ENCODE measurements around the gene ACKR2.

DNA sequence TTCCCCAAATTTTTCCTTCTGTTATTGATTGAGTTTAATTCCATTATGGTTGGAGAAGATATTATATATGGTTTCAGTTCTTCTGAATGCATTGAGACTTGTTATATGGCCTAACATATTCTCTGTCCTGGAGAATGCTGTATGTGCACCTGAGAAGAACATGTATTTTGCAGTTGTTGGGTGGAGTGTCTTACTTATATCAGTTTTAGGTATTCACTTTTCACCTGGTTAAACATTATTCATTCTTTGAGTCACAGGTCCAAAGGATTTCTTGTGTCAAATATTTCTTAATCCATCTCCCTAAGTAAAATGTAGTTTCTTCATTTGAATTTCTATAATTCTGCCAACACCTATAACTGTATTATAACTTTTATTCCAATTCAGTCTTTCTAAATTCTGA lies 17.8 kb downstream of the ACKR2 start:
- TF ChIP-seq, protein P1, sequence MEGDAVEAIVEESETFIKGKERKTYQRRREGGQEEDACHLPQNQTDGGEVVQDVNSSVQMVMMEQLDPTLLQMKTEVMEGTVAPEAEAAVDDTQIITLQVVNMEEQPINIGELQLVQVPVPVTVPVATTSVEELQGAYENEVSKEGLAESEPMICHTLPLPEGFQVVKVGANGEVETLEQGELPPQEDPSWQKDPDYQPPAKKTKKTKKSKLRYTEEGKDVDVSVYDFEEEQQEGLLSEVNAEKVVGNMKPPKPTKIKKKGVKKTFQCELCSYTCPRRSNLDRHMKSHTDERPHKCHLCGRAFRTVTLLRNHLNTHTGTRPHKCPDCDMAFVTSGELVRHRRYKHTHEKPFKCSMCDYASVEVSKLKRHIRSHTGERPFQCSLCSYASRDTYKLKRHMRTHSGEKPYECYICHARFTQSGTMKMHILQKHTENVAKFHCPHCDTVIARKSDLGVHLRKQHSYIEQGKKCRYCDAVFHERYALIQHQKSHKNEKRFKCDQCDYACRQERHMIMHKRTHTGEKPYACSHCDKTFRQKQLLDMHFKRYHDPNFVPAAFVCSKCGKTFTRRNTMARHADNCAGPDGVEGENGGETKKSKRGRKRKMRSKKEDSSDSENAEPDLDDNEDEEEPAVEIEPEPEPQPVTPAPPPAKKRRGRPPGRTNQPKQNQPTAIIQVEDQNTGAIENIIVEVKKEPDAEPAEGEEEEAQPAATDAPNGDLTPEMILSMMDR (IDR thresholded peaks at IDR 0.05): no peak
- TF ChIP-seq POLR2AphosphoS5 (IDR thresholded peaks at IDR 0.05): no peak
- no peak for TF ChIP-seq POLR2A (IDR thresholded peaks at IDR 0.05)
- TF ChIP-seq EP300 (IDR thresholded peaks at IDR 0.05): no peak

Data from suprapubic skin (tissue), 4 donors.